Stimulated activated effector memory CD8-positive, alpha-beta T cell treated with anti-CD3 and anti-CD28 coated beads, Interleukin-12 subunit alpha, Interleukin-12 subunit beta, amount 100 ng/mL, for 72 hours (primary cell): Measurements from ENCODE around the gene KCNMA1.

ENCODE experiments used
- ATAC-seq: fragments of 150-1000 bp; cut with Tn5 transposase; 2 replicates; pipeline ENCODE4 v1.10.0; 2021
- DNase-seq, 2 donors: peaks; one replicate each; pipeline ENCODE4 v3.0.0; 2021 to 2022; ENCODE audit warnings: low spot score in 2 of 2
- H3K27ac Mint-ChIP-seq: one replicate; pipeline ENCODE4 v1.8.0; 2022; ENCODE audit warnings: mild to moderate bottlenecking, mixed read lengths
- H3K36me3 Mint-ChIP-seq: one replicate; pipeline ENCODE4 v1.8.0; 2022; ENCODE audit warnings: mild to moderate bottlenecking, mixed read lengths
- H3K4me1 Mint-ChIP-seq: one replicate; pipeline ENCODE4 v1.8.0; 2022; ENCODE audit warnings: mixed read lengths
- H3K4me3 Mint-ChIP-seq: one replicate; pipeline ENCODE4 v1.8.0; 2022; ENCODE audit warnings: mild to moderate bottlenecking, mixed read lengths
- H3K9me3 Mint-ChIP-seq: one replicate; pipeline ENCODE4 v1.8.0; 2022; ENCODE audit warnings: mixed read lengths

Gene KCNMA1

DNA sequence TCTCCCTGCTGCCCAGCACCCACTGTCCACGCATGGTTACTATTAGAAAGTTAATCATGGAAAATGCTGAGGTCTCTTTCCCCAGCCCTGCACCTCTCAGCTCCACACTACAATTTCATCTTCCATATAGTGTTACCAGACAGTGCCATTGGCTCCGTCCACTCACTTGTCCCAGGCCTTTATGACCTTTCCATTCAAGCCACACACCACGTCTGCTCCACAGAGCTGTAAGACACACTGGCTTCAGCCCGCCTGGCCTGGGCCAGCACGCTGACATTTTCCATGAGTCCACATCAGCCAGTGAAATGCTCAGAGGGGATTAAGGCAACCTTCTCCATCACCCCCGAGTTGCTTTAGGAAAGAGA lies 118.7 kb downstream of the KCNMA1 start:
- H3K4me3 Mint-ChIP-seq = no peak overlapping the region
- H3K36me3 Mint-ChIP-seq = no peaks in the 10 kb centered on the region
- no peak overlapping the region for H3K27ac Mint-ChIP-seq
- no peaks in the 10 kb centered on the region for H3K9me3 Mint-ChIP-seq
- no peak for ATAC-seq
- no peaks in the 10 kb centered on the region for H3K4me1 Mint-ChIP-seq
- no peak for DNase-seq

- Mint-ChIP-seq H3K36me3 (no peaks in the 10 kb centered on the region), H3K4me3 (no peak overlapping the region), H3K27ac (no peak overlapping the region), H3K9me3 (no peaks in the 10 kb centered on the region), H3K4me1 (no peaks in the 10 kb centered on the region)
- no peak for DNase-seq
- no peak for ATAC-seq
Measured at GRCh38 chr10:77518241-77518909, 119.2 kb downstream of the KCNMA1 start.

DNA sequence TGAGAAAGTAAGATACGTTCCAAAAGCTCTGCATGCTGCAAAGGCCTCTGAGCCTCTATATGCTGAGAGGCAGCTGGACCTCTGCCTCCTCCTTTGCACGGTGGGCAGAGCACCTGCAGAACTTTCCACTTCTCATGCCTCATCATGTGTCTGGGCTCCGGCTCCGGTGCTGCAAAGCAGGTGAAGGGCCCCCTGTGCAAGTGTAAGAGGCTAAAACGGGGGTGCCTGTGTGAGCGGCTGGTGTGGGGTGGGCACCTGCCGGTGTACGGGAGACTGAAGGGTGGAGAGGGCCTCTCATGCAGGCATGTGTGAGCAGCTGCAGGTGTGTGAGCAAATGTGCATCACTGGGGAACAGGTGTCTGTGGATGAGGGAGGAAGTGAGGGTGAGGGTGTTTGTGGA lies 121.0 kb downstream of the KCNMA1 start:
- H3K4me1 Mint-ChIP-seq = no peaks in the 10 kb centered on the region
- ATAC-seq = no peak
- H3K36me3 Mint-ChIP-seq = no peaks in the 10 kb centered on the region
- H3K9me3 Mint-ChIP-seq = no peaks in the 10 kb centered on the region
- no peak overlapping the region for H3K4me3 Mint-ChIP-seq
- no peak overlapping the region for H3K27ac Mint-ChIP-seq
- no peak for DNase-seq

GRCh38 chr10:77514870-77515269 lies 122.7 kb downstream of the KCNMA1 start:
- Mint-ChIP-seq H3K4me3 (no peak overlapping the region), H3K27ac (no peak overlapping the region), H3K36me3 (no peaks in the 10 kb centered on the region), H3K4me1 (no peaks in the 10 kb centered on the region), H3K9me3 (no peaks in the 10 kb centered on the region)
- ATAC-seq = no peak
- no peak for DNase-seq

DNA sequence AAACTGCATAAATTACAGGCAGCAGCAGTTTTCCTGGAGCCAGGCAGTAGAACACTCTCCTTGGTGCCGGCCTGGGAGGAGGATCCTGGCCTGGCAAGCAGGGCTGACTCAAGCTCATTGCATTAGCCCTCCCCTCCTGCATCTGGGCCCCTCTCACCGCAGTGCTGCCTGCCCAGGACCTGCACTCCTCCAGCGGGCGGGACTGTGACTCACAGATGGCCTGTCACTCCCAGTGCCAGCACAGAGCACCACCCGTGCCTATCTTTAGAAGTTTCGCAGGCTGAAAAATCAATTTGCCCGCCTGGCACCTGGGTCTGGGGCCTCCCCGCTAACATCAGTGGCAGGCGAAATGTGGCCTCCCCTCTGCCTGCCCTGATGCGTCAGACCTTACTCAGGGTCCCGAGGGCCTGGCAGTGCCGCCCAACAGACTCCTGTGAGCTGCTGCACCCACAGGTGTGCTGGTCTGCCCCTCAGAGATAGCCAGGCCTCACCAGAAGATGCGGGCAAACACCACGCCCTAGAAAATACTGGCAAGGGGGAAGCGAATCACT lies 123.8 kb downstream of the KCNMA1 start:
- Mint-ChIP-seq H3K9me3 (no peaks in the 10 kb centered on the region), H3K4me3 (no peak overlapping the region), H3K27ac (no peak overlapping the region), H3K4me1 (no peaks in the 10 kb centered on the region), H3K36me3 (no peaks in the 10 kb centered on the region)
- ATAC-seq (peak; percentile 35), DNase-seq (no peak)

DNA sequence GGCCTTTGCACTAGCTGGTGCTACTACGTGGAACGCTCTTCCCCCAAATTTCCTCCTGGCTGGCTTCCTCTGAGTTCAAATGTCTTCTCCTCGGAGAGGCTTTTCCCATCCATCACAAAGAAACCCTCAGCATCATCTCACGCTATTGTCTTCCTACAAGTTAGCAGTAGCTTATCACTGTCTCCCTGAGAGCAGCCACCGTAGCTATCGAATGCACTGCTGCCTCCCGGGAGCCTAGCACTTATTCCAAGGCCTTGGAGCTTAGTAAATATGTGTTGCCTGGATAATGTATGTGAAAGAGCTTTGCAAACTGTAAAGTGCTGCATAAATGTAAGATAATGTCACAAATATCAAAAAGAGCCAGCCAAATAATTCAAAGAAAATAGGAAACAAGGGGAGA lies 124.4 kb downstream of the KCNMA1 start:
- Mint-ChIP-seq H3K9me3 (no peaks in the 10 kb centered on the region), H3K27ac (no peak overlapping the region), H3K4me1 (no peaks in the 10 kb centered on the region), H3K4me3 (no peak overlapping the region), H3K36me3 (no peaks in the 10 kb centered on the region)
- ATAC-seq = no peak
- DNase-seq = no peak

GRCh38 chr10:77512219-77512578 lies 125.4 kb downstream of the KCNMA1 start:
- no peaks in the 10 kb centered on the region for H3K9me3 Mint-ChIP-seq
- no peak for ATAC-seq
- H3K27ac Mint-ChIP-seq = no peak overlapping the region
- no peak for DNase-seq
- H3K4me1 Mint-ChIP-seq = no peaks in the 10 kb centered on the region
- H3K4me3 Mint-ChIP-seq = no peak overlapping the region
- no peaks in the 10 kb centered on the region for H3K36me3 Mint-ChIP-seq

DNA sequence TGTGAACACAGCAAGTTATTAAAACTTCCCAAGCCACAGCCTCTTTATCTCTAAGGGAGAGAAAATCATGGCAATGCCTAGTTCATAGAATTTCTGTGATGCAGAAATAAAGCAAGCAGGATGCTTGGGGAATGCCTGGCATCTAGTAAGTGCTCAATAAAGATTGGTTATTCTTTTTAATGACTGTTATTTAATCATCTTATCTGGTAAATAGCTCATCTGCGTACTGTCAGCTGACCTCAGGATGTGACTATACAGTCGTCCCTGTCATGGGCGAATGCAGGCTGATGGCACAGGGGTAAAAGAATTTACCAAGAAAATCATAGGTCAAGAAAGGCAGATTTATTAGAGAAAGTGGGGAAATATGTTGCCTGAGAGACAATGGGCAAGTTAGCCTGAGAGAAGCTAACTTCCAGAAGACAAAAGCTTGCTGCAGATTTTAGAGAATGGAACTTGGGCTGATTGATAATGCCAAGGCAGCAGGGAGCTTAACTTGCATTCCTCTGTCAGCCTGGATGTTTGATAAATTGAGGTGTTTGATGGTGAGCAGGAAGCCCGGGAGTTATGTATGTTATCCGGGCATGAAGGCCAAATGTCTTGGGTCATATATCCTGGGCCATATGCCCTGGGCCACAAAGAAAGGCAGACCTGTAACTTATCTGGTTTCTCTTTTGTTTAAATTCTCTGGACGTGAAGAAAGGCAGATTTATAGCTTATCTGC lies 126.0 kb downstream of the KCNMA1 start:
- H3K27ac Mint-ChIP-seq = no peak overlapping the region
- H3K4me1 Mint-ChIP-seq = no peaks in the 10 kb centered on the region
- DNase-seq (no peak), ATAC-seq (no peak)
- H3K36me3 Mint-ChIP-seq = no peaks in the 10 kb centered on the region
- H3K4me3 Mint-ChIP-seq = no peak overlapping the region
- no peaks in the 10 kb centered on the region for H3K9me3 Mint-ChIP-seq

- ATAC-seq = no peak
- Mint-ChIP-seq H3K9me3 (no peaks in the 10 kb centered on the region), H3K4me3 (no peak overlapping the region), H3K36me3 (no peaks in the 10 kb centered on the region), H3K27ac (no peak overlapping the region), H3K4me1 (peaks cover 7% of the 10 kb centered on the region)
- DNase-seq = no peak
Measured at GRCh38 chr10:77510695-77511094, 126.9 kb downstream of the KCNMA1 start.

GRCh38 chr10:77510294-77510693 lies 127.3 kb downstream of the KCNMA1 start:
- ATAC-seq = no peak
- H3K4me1 Mint-ChIP-seq = peaks cover 11% of the 10 kb centered on the region
- DNase-seq = no peak

GRCh38 chr10:77509391-77509790 lies 128.2 kb downstream of the KCNMA1 start:
- Mint-ChIP-seq H3K36me3 (no peaks in the 10 kb centered on the region), H3K9me3 (no peaks in the 10 kb centered on the region), H3K4me3 (no peak overlapping the region), H3K27ac (no peak overlapping the region), H3K4me1 (peaks cover 15% of the 10 kb centered on the region)
- no peak for ATAC-seq
- no peak for DNase-seq

More at GRCh38 chr10:77510294-77510693, 127.3 kb downstream of the KCNMA1 start:
- Mint-ChIP-seq H3K36me3 (no peaks in the 10 kb centered on the region), H3K27ac (no peak overlapping the region), H3K9me3 (no peaks in the 10 kb centered on the region), H3K4me3 (no peak overlapping the region)

GRCh38 chr10:77507291-77507880 lies 130.2 kb downstream of the KCNMA1 start:
- Mint-ChIP-seq H3K27ac (no peak overlapping the region), H3K4me3 (no peak overlapping the region), H3K36me3 (no peaks in the 10 kb centered on the region), H3K4me1 (peaks cover 18% of the 10 kb centered on the region), H3K9me3 (no peaks in the 10 kb centered on the region)
- ATAC-seq = no peak
- DNase-seq = no peak

GRCh38 chr10:77506517-77507200 lies 130.9 kb downstream of the KCNMA1 start:
- no peaks in the 10 kb centered on the region for H3K36me3 Mint-ChIP-seq
- H3K4me3 Mint-ChIP-seq = no peak overlapping the region
- no peaks in the 10 kb centered on the region for H3K9me3 Mint-ChIP-seq
- H3K4me1 Mint-ChIP-seq = peaks cover 25% of the 10 kb centered on the region
- H3K27ac Mint-ChIP-seq = peak overlapping the region; percentile 4
- ATAC-seq (no peak), DNase-seq (no peak)

- H3K27ac Mint-ChIP-seq = peak overlapping the region; percentile 77
- DNase-seq (no peak), ATAC-seq (peak; percentile 50)
- no peaks in the 10 kb centered on the region for H3K9me3 Mint-ChIP-seq
- H3K4me1 Mint-ChIP-seq = peaks cover 35% of the 10 kb centered on the region
- H3K36me3 Mint-ChIP-seq = no peaks in the 10 kb centered on the region
- H3K4me3 Mint-ChIP-seq = peak overlapping the region; percentile 11
Measured at GRCh38 chr10:77505431-77506334, 131.9 kb downstream of the KCNMA1 start.

DNA sequence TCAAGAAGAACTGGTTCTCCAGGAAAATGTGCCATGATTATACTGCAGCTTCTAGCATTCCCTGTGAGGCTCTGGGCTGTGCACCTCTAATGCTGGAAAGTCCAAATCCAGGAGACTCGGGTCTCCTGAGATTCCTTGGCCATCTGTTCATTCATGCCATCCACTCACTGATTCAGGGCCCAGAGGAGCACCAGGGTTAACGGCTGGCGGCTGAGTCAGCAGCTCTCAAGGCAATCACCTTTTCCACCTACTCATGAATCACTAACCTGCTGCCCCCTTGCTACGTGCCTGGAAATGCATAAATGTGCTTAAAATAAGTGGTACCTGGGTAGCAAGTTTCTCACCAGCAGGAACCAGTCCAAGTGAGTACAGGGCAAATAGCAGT lies 132.7 kb downstream of the KCNMA1 start:
- Mint-ChIP-seq H3K36me3 (no peaks in the 10 kb centered on the region), H3K27ac (peak overlapping the region; percentile 77), H3K4me1 (peaks cover 40% of the 10 kb centered on the region), H3K4me3 (peak overlapping the region; percentile 11), H3K9me3 (no peaks in the 10 kb centered on the region)
- DNase-seq (no peak), ATAC-seq (peak; percentile 38)
